T-cell (primary cell): ENCODE results near the gene SEMA5B. TPM values are rescaled to one million over a fixed set of nuclear protein-coding genes. Genes with fewer than 3 reads are reported as not detected.
A peak's percentile ranks its signal among the peaks of the same experiment; 100 is the strongest.

Source experiments
- ATAC-seq, 4 experiments: fragments of 200-7000 bp in 3 of 4; fragments of 150-1000 bp in 1 of 4; cut with Tn5 transposase; replicated peaks in 1 of 4; 1 replicate in 3 of 4; 2 replicates in 1 of 4; pipeline ENCODE4 v1.10.0; 2021; ENCODE audit warnings: moderate library complexity in 3 of 4, mild to moderate bottlenecking in 2 of 4, moderate number of reproducible peaks in 1 of 4
- CTCF ChIA-PET, 2 donors: fragments of 300-600 bp; sonication (Branson Sonifier 250); formaldehyde crosslinking; loops; one replicate each; lab custom pipeline; 2022; ENCODE audit warnings: antibody characterized with exemption in 2 of 2; lab: Charles Lee
- POLR2A ChIA-PET, 2 donors: fragments of 300-600 bp; sonication (Branson Sonifier 250); formaldehyde crosslinking; loops; one replicate each; lab custom pipeline; 2022; ENCODE audit warnings: antibody characterized with exemption in 2 of 2; lab: Charles Lee
- DNase-seq, 35 experiments: peaks; one replicate each; pipeline versions ENCODE4 v3.0.0 to v3.0.0-alpha.2; 2013 to 2023
- H3K27ac ChIP-seq: one replicate; pipeline ENCODE4 v1.5.1; 2013; ENCODE audit warnings: low read length
- H3K27me3 ChIP-seq, 2 experiments: replicated peaks in 1 of 2; 1 replicate in 1 of 2; 2 replicates in 1 of 2; pipeline versions ENCODE4 v1.6.1 to v1.7.0; 2013; ENCODE audit warnings: low read length in 1 of 2, mixed read lengths in 1 of 2; ENCODE audit not compliant: control insufficient read depth in 2 of 2, insufficient read depth in 2 of 2; ENCODE audit errors: extremely low read depth in 1 of 2
- H3K36me3 ChIP-seq, 2 donors: 1 replicate in 1 of 2; 2 replicates in 1 of 2; pipeline versions ENCODE4 v1.6.1 to v1.7.0; 2013; ENCODE audit warnings: low read length in 1 of 2; ENCODE audit not compliant: control insufficient read depth in 2 of 2, insufficient read depth in 1 of 2; ENCODE audit errors: extremely low read depth in 1 of 2
- H3K4me1 ChIP-seq, 2 experiments: 1 replicate in 1 of 2; 2 replicates in 1 of 2; pipeline versions ENCODE4 v1.6.1 to v1.7.0; 2013; ENCODE audit warnings: low read length in 2 of 2, mixed read lengths in 1 of 2; ENCODE audit not compliant: insufficient read depth in 2 of 2, control insufficient read depth in 1 of 2; ENCODE audit errors: extremely low read depth in 1 of 2
- H3K4me3 ChIP-seq, 2 donors: 1 replicate in 1 of 2; 2 replicates in 1 of 2; pipeline versions ENCODE4 v1.5.1 to v1.7.0; 2013; ENCODE audit warnings: mild to moderate bottlenecking in 2 of 2, low read length in 1 of 2, moderate library complexity in 1 of 2; ENCODE audit not compliant: control insufficient read depth in 1 of 2; ENCODE audit errors: extremely low read depth in 1 of 2
- H3K9me3 ChIP-seq: 2 replicates; pipeline ENCODE4 v1.7.0; 2013
- H3K27ac Mint-ChIP-seq, 2 donors: one replicate each; pipeline ENCODE4 v1.8.0; 2020 to 2021; ENCODE audit warnings: mild to moderate bottlenecking in 2 of 2, mixed read lengths in 2 of 2
- H3K27me3 Mint-ChIP-seq, 2 donors: one replicate each; pipeline ENCODE4 v1.8.0; 2021 to 2022; ENCODE audit warnings: mixed read lengths in 2 of 2
- H3K36me3 Mint-ChIP-seq: one replicate; pipeline ENCODE4 v1.8.0; 2021; ENCODE audit warnings: mixed read lengths
- H3K4me1 Mint-ChIP-seq, 3 donors: one replicate each; pipeline ENCODE4 v1.8.0; 2020 to 2022; ENCODE audit warnings: mixed read lengths in 3 of 3, mild to moderate bottlenecking in 1 of 3
- H3K4me3 Mint-ChIP-seq, 3 donors: one replicate each; pipeline ENCODE4 v1.8.0; 2020 to 2022; ENCODE audit warnings: mild to moderate bottlenecking in 3 of 3, mixed read lengths in 3 of 3, moderate library complexity in 3 of 3
- H3K9me3 Mint-ChIP-seq, 3 donors: one replicate each; pipeline ENCODE4 v1.8.0; 2020 to 2022; ENCODE audit warnings: mixed read lengths in 3 of 3
- WGBS: methylation state at CpG from one replicate; pipeline ENCODE4 v1.1.5; 2013; ENCODE audit warnings: missing lambda C conversion rate; ENCODE audit not compliant: insufficient coverage; 5-methylcytosine and 5-hydroxymethylcytosine counted together
- total RNA-seq, 35 experiments: library from RNA in 6 of 35; stranded (reverse) in 6 of 35; fragments of 120-200 nt in 1 of 35; gene quantifications; one replicate each; pipeline versions ENCODE4 v1.2.1 to v1.2.4 and lab custom pipeline; 2013 to 2026

The SEMA5B gene
- total RNA-seq, 5 donors from 2014 or later (not counting 1 experiment from before 2014, with no cell fraction given), result 0.08 to 0.32 (median 0.21) TPM; not detected in 1

DNA sequence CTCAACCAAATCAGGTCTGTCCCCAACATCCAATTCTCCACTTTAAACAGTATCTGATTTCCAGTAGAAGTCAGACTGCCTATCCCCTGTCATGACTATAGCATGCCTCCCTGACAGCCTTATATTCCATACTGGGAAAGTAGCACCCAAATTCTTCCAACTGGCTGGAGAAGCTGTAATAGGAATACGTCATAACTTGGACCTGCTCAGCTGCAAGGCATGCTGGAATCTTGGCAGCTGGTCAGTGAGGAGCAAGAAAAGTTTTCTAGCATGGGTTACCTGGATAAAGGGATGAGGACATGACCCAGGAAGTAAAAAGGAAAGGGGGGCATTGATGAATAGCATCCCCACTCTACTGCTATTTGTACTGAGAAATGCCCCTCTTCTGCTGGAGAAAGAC is 8.9 kb downstream of the SEMA5B start:
- no CpG with 5 or more reads among the region's 1 CpG for WGBS
- peaks cover 0 to 35% of the 10 kb centered on the region in 2 experiments for H3K27me3 ChIP-seq
- peaks cover 32 to 42% of the 10 kb centered on the region in 2 donors for H3K27me3 Mint-ChIP-seq
- H3K27ac Mint-ChIP-seq, result no peak overlapping the region
- ChIA-PET POLR2A (no interaction called here), CTCF (no interaction called here)
- no peaks in the 10 kb centered on the region for H3K9me3 Mint-ChIP-seq
- ATAC-seq, result no peak
- H3K9me3 ChIP-seq, result no peaks in the 10 kb centered on the region
- H3K27ac ChIP-seq, result no peak overlapping the region
- H3K4me1 Mint-ChIP-seq, result no peaks in the 10 kb centered on the region
- no peaks in the 10 kb centered on the region for H3K36me3 ChIP-seq
- H3K36me3 Mint-ChIP-seq, result no peaks in the 10 kb centered on the region
- no peak overlapping the region for H3K4me3 ChIP-seq
- no peak for DNase-seq
- H3K4me3 Mint-ChIP-seq, result no peak overlapping the region
- no peaks in the 10 kb centered on the region for H3K4me1 ChIP-seq

DNA sequence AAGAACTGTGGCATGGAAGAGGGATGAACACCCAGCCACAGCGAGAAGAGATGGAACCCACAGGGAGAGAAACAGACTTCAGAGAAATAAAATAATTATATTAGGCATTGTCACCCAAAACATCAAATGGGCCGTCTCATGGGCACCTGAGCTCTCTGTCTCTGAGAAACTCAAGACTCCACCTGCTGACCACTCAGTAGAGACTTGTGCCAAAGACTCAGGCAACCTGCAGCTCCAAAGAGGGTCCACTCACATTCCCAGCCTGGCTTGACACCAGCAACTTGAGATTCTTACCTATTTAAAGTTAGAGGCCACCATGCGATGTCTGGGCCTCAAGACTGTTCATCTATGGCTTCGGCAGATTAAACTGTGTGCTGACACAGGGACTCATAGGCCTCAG is 12.0 kb downstream of the SEMA5B start:
- no peaks in the 10 kb centered on the region for H3K9me3 ChIP-seq
- H3K4me3 ChIP-seq, result no peak overlapping the region
- CTCF ChIA-PET, result no interaction called here
- Mint-ChIP-seq H3K4me3 (no peak overlapping the region), H3K27ac (no peak overlapping the region), H3K27me3 (peaks cover 11 to 28% of the 10 kb centered on the region in 2 donors), H3K36me3 (no peaks in the 10 kb centered on the region), H3K4me1 (no peaks in the 10 kb centered on the region), H3K9me3 (no peaks in the 10 kb centered on the region)
- no peaks in the 10 kb centered on the region for H3K4me1 ChIP-seq
- WGBS, result 90% methylated on average over 3 of the region's 4 CpGs
- H3K27me3 ChIP-seq, result peaks cover 2 to 47% of the 10 kb centered on the region in 2 experiments
- no peak for ATAC-seq
- POLR2A ChIA-PET, result no interaction called here
- peak in 1 of 35 experiments; percentile 4 for DNase-seq
- H3K36me3 ChIP-seq, result no peaks in the 10 kb centered on the region
- H3K27ac ChIP-seq, result no peak overlapping the region

DNA sequence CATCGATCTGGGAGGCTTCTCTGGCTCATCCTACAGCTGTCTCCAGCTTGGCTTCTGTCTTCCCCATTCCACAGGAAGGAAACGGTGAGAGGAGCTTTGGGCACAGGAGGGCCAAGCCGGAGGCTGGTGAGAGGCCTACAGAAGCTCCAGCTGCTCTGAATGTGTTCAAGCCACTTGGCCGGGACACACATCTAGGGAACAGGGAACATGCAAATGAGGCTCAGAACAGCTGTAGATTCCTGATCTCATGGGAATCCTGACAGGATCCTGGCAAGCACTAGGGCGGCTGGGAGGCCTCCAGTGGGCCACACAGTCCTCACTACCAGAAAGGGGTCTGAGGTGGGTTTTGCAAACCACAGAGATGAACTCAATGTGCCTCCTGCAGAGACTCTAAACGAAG is 13.7 kb downstream of the SEMA5B start:
- Histone ChIP-seq H3K36me3 (no peaks in the 10 kb centered on the region), H3K4me1 (no peaks in the 10 kb centered on the region), H3K27me3 (peaks cover 2 to 45% of the 10 kb centered on the region in 2 experiments), H3K4me3 (no peak overlapping the region), H3K27ac (no peak overlapping the region), H3K9me3 (no peaks in the 10 kb centered on the region)
- Mint-ChIP-seq H3K27me3 (peaks cover 18 to 35% of the 10 kb centered on the region in 2 donors), H3K27ac (no peak overlapping the region), H3K36me3 (no peaks in the 10 kb centered on the region), H3K4me1 (no peaks in the 10 kb centered on the region), H3K4me3 (no peak overlapping the region), H3K9me3 (no peaks in the 10 kb centered on the region)
- POLR2A ChIA-PET, result no interaction called here
- no peak for ATAC-seq
- CTCF ChIA-PET, result interaction anchor here (0.5 to 0.8 kb wide), 2 partner anchors 13 to 1467 kb away, joined by 4 read pairs; partner anchors contain the start of gene SEMA5B (in 1 of the 2)
- no peak for DNase-seq
- WGBS, result 74% methylated on average over 6 of the region's 6 CpGs

DNA sequence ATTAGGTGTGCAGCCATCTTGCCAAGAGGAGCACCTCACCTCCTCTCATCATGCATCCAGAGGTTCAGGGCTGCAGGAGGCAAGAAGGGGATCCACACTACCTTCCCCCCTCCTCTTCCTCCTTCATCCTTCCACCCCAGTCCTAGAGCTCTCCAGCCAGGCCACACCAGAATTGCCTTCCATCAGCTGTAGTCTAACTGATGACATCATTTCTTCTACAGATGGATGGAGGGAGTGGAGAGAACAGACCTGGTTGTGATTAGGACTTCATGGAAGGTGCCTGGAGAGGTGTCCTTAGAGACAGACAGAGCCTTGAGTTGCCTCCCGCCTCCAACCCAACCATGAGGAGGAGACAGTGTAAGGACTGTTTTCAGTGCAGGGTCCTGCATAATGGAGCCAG is 14.9 kb downstream of the SEMA5B start:
- POLR2A ChIA-PET, result no interaction called here
- Histone ChIP-seq H3K27ac (no peak overlapping the region), H3K36me3 (no peaks in the 10 kb centered on the region), H3K4me3 (no peak overlapping the region), H3K4me1 (no peaks in the 10 kb centered on the region), H3K27me3 (peaks cover 2 to 44% of the 10 kb centered on the region in 2 experiments), H3K9me3 (no peaks in the 10 kb centered on the region)
- DNase-seq, result no peak
- Mint-ChIP-seq H3K36me3 (no peaks in the 10 kb centered on the region), H3K9me3 (no peaks in the 10 kb centered on the region), H3K4me3 (no peak overlapping the region), H3K27me3 (peaks cover 16 to 29% of the 10 kb centered on the region in 2 donors), H3K27ac (no peak overlapping the region), H3K4me1 (no peaks in the 10 kb centered on the region)
- no peak for ATAC-seq
- WGBS, result no CpG with 5 or more reads among the region's 1 CpG
- CTCF ChIA-PET, result no interaction called here

DNA sequence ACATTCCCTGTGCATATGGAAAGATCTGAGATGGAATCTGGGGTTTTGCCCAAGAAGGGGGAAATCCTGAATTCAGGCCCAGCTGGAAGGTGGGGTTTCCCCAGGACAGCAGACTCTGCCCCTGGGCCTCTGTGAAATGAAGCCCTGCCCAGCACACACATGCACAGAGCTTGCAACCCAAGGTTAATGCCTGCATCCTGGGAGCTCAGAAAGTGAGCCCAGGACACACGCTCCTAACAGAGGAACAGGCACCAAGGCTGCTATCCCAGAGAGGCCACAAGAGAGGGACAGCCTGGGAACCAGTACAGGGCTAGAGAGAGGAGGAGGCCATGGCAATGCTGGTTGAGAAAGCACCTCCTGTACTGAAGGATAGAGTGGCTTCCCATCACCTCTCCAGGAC is 16.1 kb downstream of the SEMA5B start:
- ChIA-PET CTCF (no interaction called here), POLR2A (interaction anchor here in 1 of 2 donors (0.5 kb wide), 1 partner anchor 55 kb away, joined by 9 read pairs; the partner anchor contains the start of gene PDIA5)
- no peaks in the 10 kb centered on the region for H3K36me3 ChIP-seq
- H3K4me3 Mint-ChIP-seq, result no peak overlapping the region
- H3K4me3 ChIP-seq, result no peak overlapping the region
- WGBS, result 71% methylated on average over 1 of the region's 1 CpG
- no peaks in the 10 kb centered on the region for H3K4me1 Mint-ChIP-seq
- H3K27me3 ChIP-seq, result peaks cover 2 to 42% of the 10 kb centered on the region in 2 experiments
- DNase-seq, result no peak
- ATAC-seq, result no peak
- no peaks in the 10 kb centered on the region for H3K9me3 Mint-ChIP-seq
- H3K27ac ChIP-seq, result no peak overlapping the region
- no peaks in the 10 kb centered on the region for H3K4me1 ChIP-seq
- H3K27me3 Mint-ChIP-seq, result peaks cover 16 to 31% of the 10 kb centered on the region in 2 donors
- no peak overlapping the region for H3K27ac Mint-ChIP-seq
- H3K9me3 ChIP-seq, result no peaks in the 10 kb centered on the region
- H3K36me3 Mint-ChIP-seq, result no peaks in the 10 kb centered on the region

DNA sequence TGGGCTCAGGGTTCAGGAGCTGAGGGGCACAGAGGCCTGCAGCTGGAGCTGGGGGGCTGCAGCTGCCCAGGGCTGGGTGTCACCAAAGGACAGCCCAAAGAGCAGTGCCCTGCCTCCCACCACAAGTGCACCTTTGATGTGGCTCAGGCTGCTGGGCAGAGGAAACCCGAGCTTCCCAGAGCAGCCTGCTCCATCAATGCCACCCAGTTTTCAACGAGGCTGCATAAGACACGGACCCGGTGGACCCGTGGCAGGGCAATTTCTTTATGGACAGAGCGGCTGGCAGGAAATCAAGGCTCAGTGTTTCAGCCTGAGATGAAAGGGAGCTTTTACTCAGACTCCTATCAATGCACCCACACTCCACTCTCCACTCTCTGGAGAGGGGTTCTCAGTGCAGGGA is 18.7 kb downstream of the SEMA5B start:
- WGBS, result 3% methylated on average over 5 of the region's 6 CpGs
- POLR2A ChIA-PET, result no interaction called here
- no peak for ATAC-seq
- H3K27ac Mint-ChIP-seq, result no peak overlapping the region
- Histone ChIP-seq H3K27me3 (peaks cover 2 to 44% of the 10 kb centered on the region in 2 experiments), H3K27ac (no peak overlapping the region), H3K4me3 (no peak overlapping the region), H3K4me1 (no peaks in the 10 kb centered on the region), H3K36me3 (no peaks in the 10 kb centered on the region), H3K9me3 (no peaks in the 10 kb centered on the region)
- CTCF ChIA-PET, result no interaction called here
- H3K27me3 Mint-ChIP-seq, result peaks cover 16 to 47% of the 10 kb centered on the region in 2 donors
- H3K4me3 Mint-ChIP-seq, result no peak overlapping the region
- H3K4me1 Mint-ChIP-seq, result no peaks in the 10 kb centered on the region
- H3K9me3 Mint-ChIP-seq, result no peaks in the 10 kb centered on the region
- DNase-seq, result no peak
- H3K36me3 Mint-ChIP-seq, result no peaks in the 10 kb centered on the region

DNA sequence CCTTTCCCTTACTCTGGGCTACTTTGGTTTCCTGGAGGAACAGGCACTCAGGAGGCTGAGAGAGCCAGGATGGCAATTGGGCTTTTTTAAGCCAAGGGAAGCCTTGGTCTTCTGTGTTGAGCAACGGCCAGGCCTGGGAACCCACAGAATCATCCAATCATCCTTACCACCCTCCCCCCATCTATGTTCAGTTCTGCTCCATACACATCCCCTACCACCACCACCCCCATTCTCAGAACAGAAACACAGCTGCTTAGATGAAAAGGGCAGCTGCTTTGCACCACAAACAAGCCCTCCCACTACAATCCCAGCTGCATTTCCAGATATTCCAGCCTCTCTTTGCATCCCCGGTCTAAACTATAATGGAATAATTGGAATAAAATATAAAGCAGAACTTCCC is 21.0 kb downstream of the SEMA5B start:
- WGBS, result 0% methylated on average over 1 of the region's 2 CpGs
- no peaks in the 10 kb centered on the region for H3K36me3 Mint-ChIP-seq
- ChIA-PET POLR2A (no interaction called here), CTCF (no interaction called here)
- DNase-seq (no peak), ATAC-seq (no peak)
- H3K4me1 Mint-ChIP-seq, result no peaks in the 10 kb centered on the region
- H3K27me3 ChIP-seq, result peaks cover 0 to 32% of the 10 kb centered on the region in 2 experiments
- H3K4me3 ChIP-seq, result no peak overlapping the region
- peaks cover 19 to 47% of the 10 kb centered on the region in 2 donors for H3K27me3 Mint-ChIP-seq
- no peak overlapping the region for H3K27ac Mint-ChIP-seq
- H3K9me3 ChIP-seq, result no peaks in the 10 kb centered on the region
- no peaks in the 10 kb centered on the region for H3K36me3 ChIP-seq
- no peak overlapping the region for H3K4me3 Mint-ChIP-seq
- H3K9me3 Mint-ChIP-seq, result no peaks in the 10 kb centered on the region
- H3K4me1 ChIP-seq, result no peaks in the 10 kb centered on the region
- no peak overlapping the region for H3K27ac ChIP-seq
